Astrocyte (in vitro differentiated cells and primary cell): ENCODE measurements around the gene KCNH4.

Experiments used
- CTCF ChIP-seq: IDR thresholded peaks from 2 replicates; pipeline ENCODE4 v1.5.1; 2011; ENCODE audit warnings: low read depth, mild to moderate bottlenecking, inconsistent platforms, low read length, moderate library complexity; ENCODE audit not compliant: insufficient read depth
- EZH2 ChIP-seq: IDR thresholded peaks from 2 replicates; pipeline ENCODE4 v1.6.1; 2012; ENCODE audit warnings: mild to moderate bottlenecking, low read length, inconsistent platforms; ENCODE audit not compliant: insufficient read depth

GRCh38 chr17:42201458-42201772, 20.5 kb upstream of the KCNH4 start:
- TF ChIP-seq CTCF = no peak
- no peak for TF ChIP-seq EZH2
